RWPE1 (cell line): ENCODE measurements around the gene C10orf143.
"Not testable (repeated sequence)": the region's sequence is repeated elsewhere in the genome, so short reads cannot be mapped to it uniquely, and the experiment has no call there.

Experiments
- CTCF ChIA-PET: fragments of 350-600 bp; sonication (Branson Sonifier 250); formaldehyde crosslinking; extraction: SDS; loops from one replicate; lab custom pipeline; 2021; lab: Yijun Ruan, JAX
- POLR2A ChIA-PET: fragments of 400-600 bp; formaldehyde crosslinking; extraction: SDS; loops from one replicate; lab custom pipeline; 2020; ENCODE audit warnings: antibody characterized with exemption; ENCODE audit not compliant: low non-redundant PET; lab: Yijun Ruan, JAX
- DNase-seq: peaks from one replicate; pipeline ENCODE4 v3.0.0; 2012; ENCODE audit warnings: low spot score
- H3K27ac ChIP-seq: fragments of 450-650 bp; 2 replicates; pipeline ENCODE4 v1.5.1; 2017
- TF ChIP-seq, protein P1 (sequence below): fragments of 450-650 bp; conservative IDR thresholded peaks from 2 replicates; pipeline ENCODE4 v1.5.1; 2017; ENCODE audit warnings: low read depth, mild to moderate bottlenecking

C10orf143 gene

DNA sequence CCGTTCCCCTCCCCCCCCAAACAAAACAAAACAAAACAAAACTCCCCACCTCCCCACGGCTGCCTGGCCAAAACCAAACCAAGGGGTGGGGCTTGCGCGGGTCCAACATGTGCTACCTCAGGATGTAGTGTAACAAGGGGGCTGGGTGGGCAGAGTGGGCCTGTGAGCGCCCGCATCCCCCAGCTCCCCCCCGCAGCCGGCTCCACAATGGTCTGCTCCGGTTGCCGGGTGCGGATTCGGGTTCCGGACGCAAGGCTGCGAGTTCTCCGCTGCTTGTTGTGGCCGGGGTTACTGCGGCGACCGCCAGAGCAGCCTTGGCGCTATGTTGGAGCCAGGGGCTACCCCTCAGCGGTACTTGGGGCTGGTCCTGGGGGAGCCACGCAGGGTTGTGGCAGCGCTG lies 4.9 kb downstream of the C10orf143 start:
- no peak overlapping the region for H3K27ac ChIP-seq
- CTCF ChIA-PET: no interaction called here
- TF ChIP-seq, protein P1, sequence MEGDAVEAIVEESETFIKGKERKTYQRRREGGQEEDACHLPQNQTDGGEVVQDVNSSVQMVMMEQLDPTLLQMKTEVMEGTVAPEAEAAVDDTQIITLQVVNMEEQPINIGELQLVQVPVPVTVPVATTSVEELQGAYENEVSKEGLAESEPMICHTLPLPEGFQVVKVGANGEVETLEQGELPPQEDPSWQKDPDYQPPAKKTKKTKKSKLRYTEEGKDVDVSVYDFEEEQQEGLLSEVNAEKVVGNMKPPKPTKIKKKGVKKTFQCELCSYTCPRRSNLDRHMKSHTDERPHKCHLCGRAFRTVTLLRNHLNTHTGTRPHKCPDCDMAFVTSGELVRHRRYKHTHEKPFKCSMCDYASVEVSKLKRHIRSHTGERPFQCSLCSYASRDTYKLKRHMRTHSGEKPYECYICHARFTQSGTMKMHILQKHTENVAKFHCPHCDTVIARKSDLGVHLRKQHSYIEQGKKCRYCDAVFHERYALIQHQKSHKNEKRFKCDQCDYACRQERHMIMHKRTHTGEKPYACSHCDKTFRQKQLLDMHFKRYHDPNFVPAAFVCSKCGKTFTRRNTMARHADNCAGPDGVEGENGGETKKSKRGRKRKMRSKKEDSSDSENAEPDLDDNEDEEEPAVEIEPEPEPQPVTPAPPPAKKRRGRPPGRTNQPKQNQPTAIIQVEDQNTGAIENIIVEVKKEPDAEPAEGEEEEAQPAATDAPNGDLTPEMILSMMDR: no peak
- POLR2A ChIA-PET: no interaction called here
- no peak for DNase-seq

DNA sequence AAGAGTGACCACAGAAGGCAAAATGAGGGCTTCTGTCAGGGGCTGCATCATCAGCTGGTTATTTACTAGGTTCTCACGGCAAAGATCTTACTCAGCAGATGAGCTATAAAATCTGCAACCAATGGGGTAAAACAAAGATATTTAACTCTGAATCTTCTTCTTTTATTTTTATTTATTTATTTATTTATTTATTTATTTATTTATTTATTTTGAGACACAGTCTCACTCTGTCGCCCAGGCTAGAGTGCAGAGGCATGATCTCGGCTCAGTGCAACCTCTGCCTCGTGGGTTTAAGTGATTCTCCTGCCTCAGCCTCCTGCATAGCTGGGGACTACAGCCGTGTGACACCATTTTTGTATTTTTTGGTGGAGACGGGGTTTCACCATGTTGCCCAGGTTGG lies 11.3 kb downstream of the C10orf143 start:
- TF ChIP-seq, protein P1: no peak
- no peak for DNase-seq
- H3K27ac ChIP-seq: no peak overlapping the region
- ChIA-PET POLR2A (no interaction called here), CTCF (interaction anchor here (0.6 to 0.8 kb wide), 2 partner anchors 10 to 74 kb away, joined by 3 read pairs; no protein-coding TSS in a partner anchor)

DNA sequence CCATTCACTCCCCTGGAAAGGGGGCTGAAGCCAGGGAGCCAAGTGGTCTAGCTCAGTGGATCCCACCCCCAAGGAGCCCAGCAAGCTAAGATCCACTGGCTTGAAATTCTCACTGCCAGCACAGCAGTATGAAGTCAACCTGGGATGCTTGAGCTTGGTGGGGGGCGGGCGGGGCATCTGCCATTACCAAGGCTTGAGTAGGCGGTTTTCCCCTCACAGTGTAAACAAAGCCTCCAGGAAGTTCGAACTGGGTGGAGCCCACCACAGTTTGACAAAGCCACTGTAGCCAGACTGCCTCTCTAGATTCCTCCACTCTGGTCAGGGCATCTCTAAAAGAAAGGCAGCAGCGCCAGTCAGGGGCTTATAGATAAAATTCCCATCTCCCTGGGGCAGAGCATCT lies 20.1 kb downstream of the C10orf143 start:
- CTCF ChIA-PET, H3K27ac ChIP-seq, DNase-seq: not testable (repeated sequence)
- POLR2A ChIA-PET: interaction anchor here (0.6 kb wide), 1 partner anchor 129 kb away, joined by 3 read pairs; no protein-coding TSS in a partner anchor

DNA sequence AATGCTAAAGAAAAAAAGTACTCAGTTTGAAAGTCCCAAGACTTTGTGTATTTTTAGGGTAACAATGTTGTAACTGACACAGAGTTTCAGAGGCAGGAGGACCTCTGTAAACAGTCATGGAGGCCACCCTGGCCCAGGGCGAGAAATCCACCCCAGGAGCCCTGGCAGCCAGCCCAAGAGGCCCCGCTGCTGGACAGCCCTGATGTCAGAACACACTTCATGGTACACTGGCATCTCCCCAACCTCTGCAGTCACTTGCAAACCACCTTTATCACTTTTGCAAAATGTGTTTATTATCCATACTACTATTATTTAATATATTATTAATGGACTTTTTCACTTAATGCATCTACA lies 30.2 kb downstream of the C10orf143 start:
- ChIA-PET CTCF (no interaction called here), POLR2A (no interaction called here)
- no peak overlapping the region for H3K27ac ChIP-seq
- TF ChIP-seq, protein P1: no peak
- no peak for DNase-seq

DNA sequence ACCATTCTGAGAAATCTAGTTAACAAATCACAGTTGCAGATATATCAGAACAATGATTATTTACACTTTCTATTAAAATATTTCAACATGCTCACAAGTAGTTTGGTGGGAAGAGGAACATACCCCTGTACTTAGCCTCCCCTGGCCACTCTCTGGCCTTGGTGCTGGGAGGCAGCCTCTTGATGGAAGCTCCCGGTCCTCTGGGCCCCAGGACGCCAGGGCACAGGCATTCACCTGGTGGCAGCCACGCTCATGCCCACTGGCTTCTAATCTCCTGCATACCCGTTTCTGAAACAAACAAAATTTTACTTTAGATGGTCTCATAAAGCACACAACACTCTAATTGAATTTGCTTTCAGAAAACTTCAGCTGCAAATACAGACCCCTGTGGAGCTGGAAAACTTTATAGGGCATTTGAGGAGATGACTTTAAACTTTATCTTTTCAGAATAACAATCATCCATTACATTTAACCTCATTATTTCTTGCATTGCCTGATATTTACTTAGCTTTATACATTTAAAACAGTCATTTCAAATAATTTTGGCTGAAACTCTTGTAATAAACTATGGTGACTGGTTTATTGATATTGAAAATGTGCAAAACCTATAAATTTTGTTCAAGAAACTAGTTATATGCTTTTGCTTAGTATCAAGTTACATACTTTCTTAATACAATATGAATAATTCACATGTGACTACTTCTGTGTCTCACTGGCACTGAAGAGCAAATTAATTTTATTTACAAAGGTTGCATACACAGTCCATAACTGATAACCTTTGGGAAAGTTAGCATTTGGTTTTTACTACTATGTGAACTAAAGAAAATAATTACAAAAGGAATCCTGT lies 30.8 kb downstream of the C10orf143 start:
- H3K27ac ChIP-seq: no peak overlapping the region
- TF ChIP-seq, protein P1: no peak
- CTCF ChIA-PET: interaction anchor here (0.8 kb wide), 1 partner anchor 108 kb away, joined by 3 read pairs; no protein-coding TSS in a partner anchor
- no peak for DNase-seq
- POLR2A ChIA-PET: no interaction called here

DNA sequence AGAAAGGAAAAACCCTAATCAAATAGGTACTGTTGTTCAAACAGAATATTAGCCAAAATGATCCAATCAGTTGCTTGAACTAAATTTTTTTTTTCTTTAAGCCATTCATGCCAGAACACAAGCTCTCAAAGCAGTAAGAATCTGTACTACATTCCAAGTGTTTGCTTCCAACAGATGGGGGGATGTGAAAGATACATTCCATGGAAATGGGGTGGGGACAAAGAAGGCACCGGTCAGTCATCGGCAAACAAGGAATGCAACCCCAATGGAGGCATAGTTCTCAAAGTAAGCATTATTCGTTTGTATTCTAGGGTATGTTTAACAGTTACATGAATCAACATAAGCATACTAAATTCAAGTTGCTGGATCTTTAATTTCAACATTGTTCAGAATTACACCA lies 32.5 kb downstream of the C10orf143 start:
- H3K27ac ChIP-seq: no peak overlapping the region
- POLR2A ChIA-PET: no interaction called here
- CTCF ChIA-PET: no interaction called here
- TF ChIP-seq, protein P1: no peak
- DNase-seq: no peak

DNA sequence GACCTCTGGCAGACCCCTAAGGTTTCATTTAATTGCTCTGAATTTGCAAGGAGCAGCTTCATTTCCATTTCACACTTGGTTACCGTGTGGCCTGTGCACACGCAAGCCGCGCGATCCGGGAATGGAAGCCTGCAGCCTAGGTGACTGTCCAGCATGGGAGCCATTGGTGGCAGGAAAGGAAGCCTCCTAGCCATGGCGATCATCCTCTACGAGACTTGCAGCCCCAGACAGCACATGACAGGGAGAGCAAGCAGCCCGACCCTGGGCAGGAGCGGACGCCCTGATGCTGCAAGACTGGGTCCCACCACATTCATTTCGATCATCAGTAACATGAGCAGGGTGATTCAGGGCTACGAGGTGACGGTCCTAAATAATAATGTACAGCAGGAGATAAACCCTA lies 33.9 kb downstream of the C10orf143 start:
- no peak overlapping the region for H3K27ac ChIP-seq
- ChIA-PET CTCF (interaction anchor here (1.0 kb wide), 1 partner anchor 105 kb away, joined by 3 read pairs; no protein-coding TSS in a partner anchor), POLR2A (no interaction called here)
- DNase-seq: no peak
- TF ChIP-seq, protein P1: no peak
